Activated CD8-positive, alpha-beta T cell treated with anti-CD3 and anti-CD28 coated beads for 36 hours (primary cell): ENCODE data around the gene R3HDM4. TPM values are rescaled to one million over a fixed set of nuclear protein-coding genes. Genes with fewer than 3 reads are reported as not detected.

Source experiments
- ATAC-seq: fragments of 200-7000 bp; cut with Tn5 transposase; one replicate; pipeline ENCODE4 v1.10.0; 2021; ENCODE audit warnings: mild to moderate bottlenecking, moderate library complexity
- CTCF ChIA-PET: fragments of 350-600 bp; sonication (Branson Sonifier 250); formaldehyde crosslinking; loops from one replicate; lab custom pipeline; 2021; ENCODE audit warnings: antibody characterized with exemption; lab: Charles Lee
- POLR2A ChIA-PET: fragments of 350-600 bp; sonication (Branson Sonifier 250); formaldehyde crosslinking; loops from one replicate; lab custom pipeline; 2021; ENCODE audit warnings: antibody characterized with exemption; lab: Charles Lee
- DNase-seq: peaks from one replicate; pipeline ENCODE4 v3.0.0-alpha.2; 2020
- H3K27ac Mint-ChIP-seq: one replicate; pipeline ENCODE4 v1.8.0; 2021; ENCODE audit warnings: mild to moderate bottlenecking, mixed read lengths
- H3K27me3 Mint-ChIP-seq: one replicate; pipeline ENCODE4 v1.8.0; 2021; ENCODE audit warnings: mixed read lengths
- H3K36me3 Mint-ChIP-seq: one replicate; pipeline ENCODE4 v1.8.0; 2021; ENCODE audit warnings: low read depth, mixed read lengths
- H3K4me1 Mint-ChIP-seq: one replicate; pipeline ENCODE4 v1.8.0; 2021; ENCODE audit warnings: low read depth, mixed read lengths
- H3K4me3 Mint-ChIP-seq: one replicate; pipeline ENCODE4 v1.8.0; 2021; ENCODE audit warnings: mild to moderate bottlenecking, moderate library complexity, mixed read lengths
- H3K9me3 Mint-ChIP-seq: one replicate; pipeline ENCODE4 v1.8.0; 2021; ENCODE audit warnings: mixed read lengths
- CTCF ChIP-seq: fragments of 200-600 bp; IDR thresholded peaks from one replicate; pipeline ENCODE4 v1.8.0; 2022; ENCODE audit warnings: antibody characterized with exemption, mild to moderate bottlenecking
- intact Hi-C: fragments of 100-400 bp; cut with micrococcal nuclease; formaldehyde crosslinking; loops from one replicate; pipeline ENCODE4 v1.10.0; 2022
- total RNA-seq, 2 experiments: library from RNA; stranded (reverse); gene quantifications; one replicate each; pipeline ENCODE4 v1.2.3, GENCODE V29; 2021

Gene R3HDM4
- total RNA-seq, 2 experiments from 2014 or later = 58.4 to 61.5 TPM

GRCh38 chr19:919199-920050, 6.4 kb upstream of the R3HDM4 start:
- Mint-ChIP-seq H3K36me3 (peaks cover 3% of the 10 kb centered on the region), H3K4me3 (peak overlapping the region; percentile 73), H3K4me1 (peaks cover 22% of the 10 kb centered on the region), H3K27me3 (peaks cover 2% of the 10 kb centered on the region), H3K27ac (peak overlapping the region; percentile 42), H3K9me3 (no peaks in the 10 kb centered on the region)
- peak; percentile 32 for ATAC-seq
- ChIA-PET CTCF (interaction anchor here (0.8 to 7.9 kb wide), 5 partner anchors 11 to 149 kb away, joined by 3 to 127 read pairs (median 12); partner anchors contain the start of gene WDR18), POLR2A (interaction anchor here (0.6 to 2.3 kb wide), 7 partner anchors 9 to 121 kb away, joined by 3 to 8 read pairs (median 3); partner anchors contain the start of gene WDR18)
- intact Hi-C loops = loop anchor here (2.0 to 5.0 kb wide), 2 partner anchors 57 to 147 kb away; no protein-coding TSS in a partner anchor
- peak; percentile 71 for DNase-seq
- TF ChIP-seq CTCF = no peak

- peaks cover 4% of the 10 kb centered on the region for H3K36me3 Mint-ChIP-seq
- H3K27me3 Mint-ChIP-seq = peaks cover 2% of the 10 kb centered on the region
- no peaks in the 10 kb centered on the region for H3K9me3 Mint-ChIP-seq
- H3K4me1 Mint-ChIP-seq = peaks cover 16% of the 10 kb centered on the region
- ATAC-seq (peak; percentile 26), DNase-seq (peak; percentile 76)
- CTCF ChIA-PET = interaction anchor here (0.8 to 7.9 kb wide), 4 partner anchors 10 to 149 kb away, joined by 3 to 127 read pairs (median 20); partner anchors contain the start of gene WDR18
- TF ChIP-seq CTCF = no peak
- peak overlapping the region; percentile 73 for H3K4me3 Mint-ChIP-seq
- H3K27ac Mint-ChIP-seq = no peak overlapping the region
- POLR2A ChIA-PET = interaction anchor here (0.6 to 2.3 kb wide), 5 partner anchors 8 to 121 kb away, joined by 3 to 8 read pairs (median 3); partner anchors contain the start of gene WDR18
- intact Hi-C loops = loop anchor here (5.0 kb wide), 1 partner anchor 146 kb away; no protein-coding TSS in a partner anchor
Observed at GRCh38 chr19:918481-919198, 5.6 kb upstream of the R3HDM4 start.

- Mint-ChIP-seq H3K36me3 (peaks cover 5% of the 10 kb centered on the region), H3K4me3 (peak overlapping the region; percentile 73), H3K4me1 (peaks cover 16% of the 10 kb centered on the region), H3K27ac (no peak overlapping the region), H3K27me3 (peaks cover 2% of the 10 kb centered on the region), H3K9me3 (no peaks in the 10 kb centered on the region)
- no peak for TF ChIP-seq CTCF
- intact Hi-C loops = loop anchor here (5.0 kb wide), 1 partner anchor 146 kb away; no protein-coding TSS in a partner anchor
- ATAC-seq (no peak), DNase-seq (no peak)
- CTCF ChIA-PET = interaction anchor here (4.6 to 7.9 kb wide), 2 partner anchors 55 to 65 kb away, joined by 28 to 127 read pairs; partner anchors contain the start of gene WDR18
- POLR2A ChIA-PET = interaction anchor here (0.8 to 2.3 kb wide), 3 partner anchors 12 to 55 kb away, joined by 3 to 8 read pairs (median 3); no protein-coding TSS in a partner anchor
Observed at GRCh38 chr19:918152-918437, 5.1 kb upstream of the R3HDM4 start.

GRCh38 chr19:917323-918151, 4.5 kb upstream of the R3HDM4 start, which contains the start of gene KISS1R:
Gene KISS1R (plus strand): TSS chr19:917333. CDS start chr19:917503, 170 bp downstream.
- peaks cover 16% of the 10 kb centered on the region for H3K4me1 Mint-ChIP-seq
- peaks cover 5% of the 10 kb centered on the region for H3K36me3 Mint-ChIP-seq
- no peaks in the 10 kb centered on the region for H3K9me3 Mint-ChIP-seq
- ChIA-PET POLR2A (interaction anchor here (0.8 to 2.3 kb wide), 3 partner anchors 11 to 54 kb away, joined by 3 to 8 read pairs (median 3); no protein-coding TSS in a partner anchor), CTCF (interaction anchor here (2.1 to 7.9 kb wide), 4 partner anchors 25 to 65 kb away, joined by 5 to 127 read pairs (median 20); partner anchors contain the start of genes MED16, RNU6-9 and WDR18)
- intact Hi-C loops = loop anchor here (5.0 kb wide), 1 partner anchor 145 kb away; no protein-coding TSS in a partner anchor
- peak within 1 kb of the TSS; percentile 73 for H3K4me3 Mint-ChIP-seq
- H3K27ac Mint-ChIP-seq = no peak within 1 kb of the TSS
- peak; percentile 88 for TF ChIP-seq CTCF
- DNase-seq = peak; percentile 65
- H3K27me3 Mint-ChIP-seq = peaks cover 2% of the 10 kb centered on the region
- peak; percentile 6 for ATAC-seq
